ENCODE data around the gene RASSF8.

Gene RASSF8

DNA sequence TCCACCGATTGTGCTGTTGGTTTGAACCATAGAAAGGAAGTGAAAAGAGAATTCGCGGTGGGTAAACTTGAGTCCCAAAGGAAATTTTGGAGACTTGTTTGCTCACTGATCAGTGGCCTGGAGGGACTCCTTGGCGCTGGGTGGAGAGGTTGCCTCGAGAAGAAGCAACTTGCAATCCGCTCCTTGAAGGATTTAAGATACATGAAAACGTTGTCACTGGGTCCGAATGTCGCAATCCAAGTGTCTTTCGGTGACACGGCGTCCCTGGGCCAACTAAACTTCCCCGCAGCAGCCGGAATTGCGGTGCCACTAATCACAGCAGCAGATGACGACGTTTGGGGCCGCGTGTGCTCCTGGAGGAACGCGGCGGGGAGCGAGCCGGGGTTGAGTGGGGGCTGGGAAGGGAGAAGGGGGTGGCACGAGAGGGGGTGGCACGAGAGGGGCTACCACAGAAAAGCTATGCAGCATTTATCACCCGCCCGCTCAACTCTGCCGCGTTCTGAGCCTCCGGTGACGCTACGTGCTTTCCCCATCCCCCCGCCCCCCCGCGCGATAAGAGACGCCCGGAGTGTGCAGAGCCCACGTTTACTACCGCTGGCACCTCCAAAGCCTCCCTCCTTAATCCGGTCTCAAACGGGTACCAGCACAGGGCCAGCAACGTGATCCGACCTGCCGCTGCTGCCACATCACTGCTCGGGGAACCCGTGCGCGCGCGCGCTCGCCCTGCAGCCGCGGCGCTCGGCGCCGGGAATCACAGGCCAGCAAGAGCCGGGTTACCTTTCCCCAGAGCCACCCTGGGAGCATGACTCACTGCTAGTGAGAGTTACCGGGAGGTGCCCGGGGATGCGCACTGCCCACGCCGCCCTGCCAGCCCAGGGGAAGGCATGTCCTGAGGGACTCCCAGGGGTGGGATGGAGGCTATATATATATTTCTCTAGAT lies 167.2 kb downstream of the RASSF8 start:
- DNase-seq (ENCODE audit: low spot score), result no peak

DNA sequence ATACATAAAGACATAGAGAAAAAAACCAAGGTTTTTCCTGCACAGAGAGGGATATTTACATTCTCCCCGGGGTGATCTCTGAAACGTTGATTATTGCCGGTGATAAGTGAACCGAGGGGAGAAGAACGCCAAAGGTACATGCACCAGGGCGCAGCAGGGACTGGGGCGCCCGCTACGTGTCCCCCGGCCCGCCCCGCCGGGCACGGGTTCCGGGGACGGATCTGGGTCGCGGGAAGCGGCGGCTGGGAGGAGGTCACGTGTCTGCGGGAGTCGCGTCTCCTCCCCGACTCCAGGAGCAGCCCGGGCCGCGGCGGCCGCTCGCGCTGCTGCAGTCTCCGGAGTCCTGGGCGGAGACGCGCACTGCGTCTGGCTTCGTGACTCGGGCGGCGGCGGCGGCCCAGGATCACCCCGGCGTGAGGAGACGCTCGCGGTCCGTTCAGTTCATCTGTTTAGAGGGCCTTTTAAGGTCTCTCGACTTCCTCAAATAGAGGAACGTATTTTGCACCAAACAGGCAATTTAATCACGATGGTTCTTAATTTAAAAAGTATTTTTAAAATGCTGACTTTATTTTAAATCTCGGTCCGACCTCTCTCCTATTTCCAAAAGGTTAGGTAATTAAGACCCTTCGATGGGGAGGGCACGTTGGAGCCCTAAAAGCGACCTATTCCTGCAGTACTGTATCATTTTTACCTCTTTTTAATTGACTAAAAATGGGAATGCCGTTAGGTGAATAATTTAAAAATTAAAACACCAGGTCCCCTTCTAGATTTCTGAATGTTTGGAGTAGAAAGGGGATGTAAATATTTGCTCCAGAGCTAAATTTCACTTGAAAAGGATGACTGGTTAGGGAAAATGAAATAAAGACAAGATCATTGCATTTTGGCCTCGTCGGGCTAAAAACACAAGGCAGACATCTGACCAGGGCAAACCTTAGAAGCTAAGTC lies 168.1 kb downstream of the RASSF8 start:
- DNase-seq (ENCODE audit: low spot score), result no peak

DNA sequence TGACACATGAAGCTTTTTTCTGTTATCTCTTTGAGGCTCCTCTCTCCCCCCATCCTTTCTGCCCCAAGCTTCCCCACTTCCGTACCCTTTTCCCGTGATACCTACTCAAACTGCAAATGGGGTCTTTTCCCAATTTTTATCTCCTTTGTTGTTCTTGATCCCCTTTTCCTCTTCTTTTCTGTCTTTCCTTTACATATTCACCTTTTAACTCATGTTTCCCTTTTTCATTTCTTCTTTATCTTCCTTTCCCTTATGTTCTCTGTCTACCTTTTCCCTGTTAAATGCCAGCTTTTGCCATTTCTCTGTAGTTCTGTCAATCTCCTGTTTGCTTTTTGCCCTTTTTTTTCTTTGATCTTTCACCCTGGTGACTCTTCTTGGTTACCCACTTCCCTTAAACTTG lies 168.9 kb downstream of the RASSF8 start:
- DNase-seq (ENCODE audit: low spot score), result no peak

DNA sequence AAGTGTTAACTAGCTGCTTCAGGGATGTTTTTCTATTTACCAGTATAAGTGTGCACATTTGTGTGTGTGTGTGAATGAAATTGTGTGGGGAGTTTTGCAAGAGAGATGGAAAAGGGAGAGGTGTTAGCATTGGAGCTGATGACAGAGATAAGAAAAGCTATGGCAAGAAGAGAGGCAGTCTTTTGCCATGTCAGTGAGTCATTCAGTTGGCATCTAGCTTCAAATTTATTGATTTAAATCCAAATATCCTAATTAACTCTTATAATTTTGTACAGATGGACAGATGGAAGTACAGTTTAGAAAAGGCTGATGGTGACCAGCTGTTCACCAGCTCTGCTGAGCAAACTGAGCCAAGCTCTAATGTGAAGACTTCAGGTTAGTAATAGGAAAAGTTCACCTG lies 169.7 kb downstream of the RASSF8 start:
- DNase-seq (ENCODE audit: low spot score), result no peak
